Measurements from ENCODE around the gene XYLT2. TPM values are rescaled to one million over a fixed set of nuclear protein-coding genes. Genes with fewer than 3 reads are reported as not detected.

XYLT2 gene
- total RNA-seq, 2 experiments from 2014 or later: 22.5 to 25.5 TPM

- no peaks in the 10 kb centered on the region for H3K4me1 ChIP-seq (ENCODE audit: insufficient read depth, low read length, poor library complexity, severe bottlenecking)
- H3K27ac ChIP-seq (ENCODE audit: low read depth, low read length, poor library complexity, severe bottlenecking): no peak overlapping the region
- H3K79me2 ChIP-seq (ENCODE audit: insufficient read depth, low read depth, low read length): no peaks in the 10 kb centered on the region
- CTCF ChIA-PET (ENCODE audit: unreplicated experiment): no interaction called here
- no peaks in the 10 kb centered on the region for H4K20me1 ChIP-seq (ENCODE audit: insufficient read depth, low read length)
- no peaks in the 10 kb centered on the region for H3K9me2 ChIP-seq (ENCODE audit: insufficient read depth, low read length)
- BruUV-seq (replicated peaks): no TSS peak
- no peak overlapping the region for H3K4me3 ChIP-seq (ENCODE audit: low read depth, low read length, poor library complexity, severe bottlenecking)
- H2AFZ ChIP-seq (ENCODE audit: low read length): no peak overlapping the region
- no peak for DNase-seq (ENCODE audit: low spot score)
- H3K9me3 ChIP-seq (ENCODE audit: low read length): no peaks in the 10 kb centered on the region
- POLR2A ChIA-PET: interaction anchor here (0.9 to 1.2 kb wide), 2 partner anchors 9 to 10 kb away, joined by 3 to 4 read pairs; no protein-coding TSS in a partner anchor
- intact Hi-C loops (cut with micrococcal nuclease; ENCODE audit: unreplicated experiment): no loop called here
- TF ChIP-seq CTCF (conservative IDR thresholded peaks at IDR 0.05; ENCODE audit: low read length): no peak
- no peak for TF ChIP-seq EZH2phosphoT487 (IDR thresholded peaks at IDR 0.05; ENCODE audit: borderline replicate concordance, low read depth, low read length)
- H3K36me3 ChIP-seq (ENCODE audit: insufficient read depth, low read length): peaks cover 96% of the 10 kb centered on the region
- H3K4me2 ChIP-seq (ENCODE audit: low read length): no peak overlapping the region
These were observed 36.0 kb downstream of the XYLT2 start for GRCh38 chr17:50381920-50382319.

- H3K36me3 ChIP-seq (ENCODE audit: insufficient read depth, low read length): peaks cover 99% of the 10 kb centered on the region
- no peaks in the 10 kb centered on the region for H3K79me2 ChIP-seq (ENCODE audit: insufficient read depth, low read depth, low read length)
- no peaks in the 10 kb centered on the region for H4K20me1 ChIP-seq (ENCODE audit: insufficient read depth, low read length)
- no peaks in the 10 kb centered on the region for H3K4me1 ChIP-seq (ENCODE audit: insufficient read depth, low read length, poor library complexity, severe bottlenecking)
- CTCF ChIA-PET (ENCODE audit: unreplicated experiment): no interaction called here
- no peak overlapping the region for H3K27ac ChIP-seq (ENCODE audit: low read depth, low read length, poor library complexity, severe bottlenecking)
- no peak overlapping the region for H3K4me2 ChIP-seq (ENCODE audit: low read length)
- H3K4me3 ChIP-seq (ENCODE audit: low read depth, low read length, poor library complexity, severe bottlenecking): no peak overlapping the region
- DNase-seq (ENCODE audit: low spot score): no peak
- no peak overlapping the region for H2AFZ ChIP-seq (ENCODE audit: low read length)
- H3K9me2 ChIP-seq (ENCODE audit: insufficient read depth, low read length): no peaks in the 10 kb centered on the region
- no peak for TF ChIP-seq CTCF (conservative IDR thresholded peaks at IDR 0.05; ENCODE audit: low read length)
- TF ChIP-seq EZH2phosphoT487 (IDR thresholded peaks at IDR 0.05; ENCODE audit: borderline replicate concordance, low read depth, low read length): no peak
- POLR2A ChIA-PET: no interaction called here
- intact Hi-C loops (cut with micrococcal nuclease; ENCODE audit: unreplicated experiment): no loop called here
- H3K9me3 ChIP-seq (ENCODE audit: low read length): no peaks in the 10 kb centered on the region
- no TSS peak for BruUV-seq (replicated peaks)
These were observed 37.0 kb downstream of the XYLT2 start for GRCh38 chr17:50382931-50383330.

- ChIA-PET CTCF (ENCODE audit: unreplicated experiment) (no interaction called here), POLR2A (no interaction called here)
- no TSS peak for BruUV-seq (replicated peaks)
- Histone ChIP-seq H3K9me2 (ENCODE audit: insufficient read depth, low read length) (no peaks in the 10 kb centered on the region), H3K9me3 (ENCODE audit: low read length) (no peaks in the 10 kb centered on the region), H3K36me3 (ENCODE audit: insufficient read depth, low read length) (peaks cover 99% of the 10 kb centered on the region), H3K79me2 (ENCODE audit: insufficient read depth, low read depth, low read length) (peaks cover 8% of the 10 kb centered on the region; the same call in 1 of the 2 replicates), H2AFZ (ENCODE audit: low read length) (no peak overlapping the region), H3K4me3 (ENCODE audit: low read depth, low read length, poor library complexity, severe bottlenecking) (no peak overlapping the region), H3K4me1 (ENCODE audit: insufficient read depth, low read length, poor library complexity, severe bottlenecking) (peaks cover 12% of the 10 kb centered on the region), H3K4me2 (ENCODE audit: low read length) (no peak overlapping the region), H3K27ac (ENCODE audit: low read depth, low read length, poor library complexity, severe bottlenecking) (no peak overlapping the region), H4K20me1 (ENCODE audit: insufficient read depth, low read length) (peaks cover 5% of the 10 kb centered on the region; the same call in 1 of the 2 replicates)
- no peak for TF ChIP-seq EZH2phosphoT487 (IDR thresholded peaks at IDR 0.05; ENCODE audit: borderline replicate concordance, low read depth, low read length)
- no peak for TF ChIP-seq CTCF (conservative IDR thresholded peaks at IDR 0.05; ENCODE audit: low read length)
- intact Hi-C loops (cut with micrococcal nuclease; ENCODE audit: unreplicated experiment): no loop called here
- no peak for DNase-seq (ENCODE audit: low spot score)
These were observed 40.6 kb downstream of the XYLT2 start for GRCh38 chr17:50386510-50386909.

Data from OCI-LY7 (cell line).